Right lobe of liver (tissue), 6 donors: Measurements from ENCODE around the gene HNRNPM. TPM values are rescaled to one million over a fixed set of nuclear protein-coding genes. Genes with fewer than 3 reads are reported as not detected.

Source experiments
- ATAC-seq, 4 donors: fragments of 200-7000 bp; cut with Tn5 transposase; one replicate each; pipeline ENCODE4 v1.9.1; 2020; ENCODE audit warnings: mild to moderate bottlenecking in 4 of 4, moderate library complexity in 4 of 4
- DNase-seq, 3 donors: peaks; one replicate each; pipeline ENCODE4 v3.0.0-alpha.2; 2020
- H3K27ac ChIP-seq, 3 donors: fragments of 200-600 bp; one replicate each; pipeline ENCODE4 v1.8.0; 2022
- H3K27me3 ChIP-seq, 2 donors: fragments of 200-600 bp; one replicate each; pipeline ENCODE4 v1.8.0; 2022
- H3K36me3 ChIP-seq, 4 donors: fragments of 200-600 bp; sonication (generic) in 1 of 4; one replicate each; pipeline versions ENCODE4 v1.5.1 to v1.8.0; 2017 to 2022; ENCODE audit warnings: control low read depth in 1 of 4
- H3K4me1 ChIP-seq, 4 donors: fragments of 200-600 bp; sonication (generic) in 1 of 4; one replicate each; pipeline versions ENCODE4 v1.5.1 to v1.8.0; 2017 to 2022; ENCODE audit warnings: control low read depth in 1 of 4
- H3K4me3 ChIP-seq, 3 donors: fragments of 200-600 bp; one replicate each; pipeline ENCODE4 v1.8.0; 2022
- H3K9me3 ChIP-seq, 4 donors: fragments of 200-600 bp; sonication (generic) in 1 of 4; one replicate each; pipeline versions ENCODE4 v1.5.1 to v1.8.0; 2017 to 2022; ENCODE audit warnings: control low read depth in 1 of 4
- POLR2A ChIP-seq: fragments of 450-650 bp; IDR thresholded peaks from one replicate; pipeline ENCODE4 v1.6.1; 2017; ENCODE audit warnings: antibody characterized with exemption, mild to moderate bottlenecking
- WGBS: methylation state at CpG from one replicate; pipeline ENCODE4 v1.1.6; 2018; ENCODE audit warnings: low coverage, low lambda C conversion rate; ENCODE audit not compliant: insufficient coverage; ENCODE audit errors: missing lambda C conversion rate; 5-methylcytosine and 5-hydroxymethylcytosine counted together
- intact Hi-C, 2 donors: fragments of 100-400 bp; cut with DNase I; formaldehyde crosslinking; loops; one replicate each; pipeline versions ENCODE4 v1.11.2 to v1.14.1; 2022
- total RNA-seq, 6 experiments: library from RNA; depleted of rRNA in 2 of 6; stranded (reverse); fragments of >200 nt in 2 of 6; fragmentation: NEBNext Ultra II Directional in 3 of 6; extraction: Animal tissue kit (Norgen Biotek cat#: 25700) in 3 of 6; gene quantifications; one replicate each; pipeline versions ENCODE4 v1.1.0 to v1.2.4, GENCODE V29; 2016 to 2023
- TF ChIP-seq, protein P1 (sequence below), 4 donors: fragments of 200-600 bp in 3 of 4; fragments of 450-650 bp in 1 of 4; IDR thresholded peaks; one replicate each; pipeline versions ENCODE4 v1.5.1 to v1.8.0; 2016 to 2022; ENCODE audit warnings: antibody characterized with exemption in 4 of 4, mild to moderate bottlenecking in 2 of 4
- donor health status: DM: no; HTN: yes; CAD: no.
- donor health status: DM: no; HTN: no; CAD: no.
- donor health status: DM: no; HTN: no; CAD: no.
- donor health status: DM: no; HTN: yes; CAD: no.
- donor health status: DM: no; HTN: yes; CAD: no.

The HNRNPM gene
- total RNA-seq, 6 experiments from 2014 or later: 31.8 to 82.5 (median 58.6) TPM

GRCh38 chr19:8482696-8483095 lies 37.9 kb downstream of the HNRNPM start:
- H3K36me3 ChIP-seq: peaks cover 6 to 78% (median 42%) of the 10 kb centered on the region in 4 donors
- no peak overlapping the region for H3K27ac ChIP-seq
- no peak overlapping the region for H3K4me3 ChIP-seq
- no peaks in the 10 kb centered on the region for H3K9me3 ChIP-seq
- no peaks in the 10 kb centered on the region for H3K4me1 ChIP-seq
- H3K27me3 ChIP-seq: no peaks in the 10 kb centered on the region
- WGBS: 87% methylated on average over 5 of the region's 11 CpGs
- no peak for DNase-seq
- intact Hi-C loops: no loop called here
- TF ChIP-seq POLR2A: no peak
- TF ChIP-seq, protein P1, sequence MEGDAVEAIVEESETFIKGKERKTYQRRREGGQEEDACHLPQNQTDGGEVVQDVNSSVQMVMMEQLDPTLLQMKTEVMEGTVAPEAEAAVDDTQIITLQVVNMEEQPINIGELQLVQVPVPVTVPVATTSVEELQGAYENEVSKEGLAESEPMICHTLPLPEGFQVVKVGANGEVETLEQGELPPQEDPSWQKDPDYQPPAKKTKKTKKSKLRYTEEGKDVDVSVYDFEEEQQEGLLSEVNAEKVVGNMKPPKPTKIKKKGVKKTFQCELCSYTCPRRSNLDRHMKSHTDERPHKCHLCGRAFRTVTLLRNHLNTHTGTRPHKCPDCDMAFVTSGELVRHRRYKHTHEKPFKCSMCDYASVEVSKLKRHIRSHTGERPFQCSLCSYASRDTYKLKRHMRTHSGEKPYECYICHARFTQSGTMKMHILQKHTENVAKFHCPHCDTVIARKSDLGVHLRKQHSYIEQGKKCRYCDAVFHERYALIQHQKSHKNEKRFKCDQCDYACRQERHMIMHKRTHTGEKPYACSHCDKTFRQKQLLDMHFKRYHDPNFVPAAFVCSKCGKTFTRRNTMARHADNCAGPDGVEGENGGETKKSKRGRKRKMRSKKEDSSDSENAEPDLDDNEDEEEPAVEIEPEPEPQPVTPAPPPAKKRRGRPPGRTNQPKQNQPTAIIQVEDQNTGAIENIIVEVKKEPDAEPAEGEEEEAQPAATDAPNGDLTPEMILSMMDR (IDR thresholded peaks at IDR 0.05): no peak
- ATAC-seq: no peak

- intact Hi-C loops: no loop called here
Observed at GRCh38 chr19:8483165-8483564, 38.4 kb downstream of the HNRNPM start.

DNA sequence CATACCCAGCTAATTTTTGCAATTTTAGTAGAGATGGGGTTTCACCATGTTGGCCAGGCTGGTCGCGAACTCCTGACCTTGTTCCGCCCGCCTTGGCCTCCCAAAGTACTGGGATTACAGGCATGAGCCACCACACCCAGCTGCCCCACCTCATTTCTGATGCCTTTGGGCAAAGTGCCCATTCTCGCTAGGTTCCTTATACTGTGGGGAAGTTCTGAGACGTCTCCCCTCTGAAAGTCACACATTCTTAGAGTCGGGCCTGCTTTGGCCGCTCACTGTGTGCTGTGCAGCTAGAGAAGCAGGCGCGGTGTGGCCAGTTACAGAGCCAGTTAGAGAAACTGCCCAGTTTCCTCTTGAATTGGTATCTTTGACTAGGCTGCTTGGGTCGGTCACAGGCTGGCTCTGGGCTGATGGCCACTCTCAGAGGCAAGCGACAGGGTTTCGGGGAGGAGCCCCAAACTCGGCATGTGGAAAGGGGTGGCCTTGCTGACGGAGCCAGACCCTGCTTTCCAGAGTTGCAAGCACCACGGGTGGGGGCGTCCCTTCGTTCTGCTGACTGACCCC lies 39.6 kb downstream of the HNRNPM start:
- 73% methylated on average over 10 of the region's 18 CpGs for WGBS
- peak in 2 of 3 donors; percentile 50 to 69 for DNase-seq

More at GRCh38 chr19:8483165-8483564, 38.4 kb downstream of the HNRNPM start:
- 79% methylated on average over 8 of the region's 8 CpGs for WGBS
- Histone ChIP-seq H3K4me1 (no peaks in the 10 kb centered on the region), H3K9me3 (no peaks in the 10 kb centered on the region), H3K4me3 (no peak overlapping the region), H3K27ac (no peak overlapping the region), H3K27me3 (no peaks in the 10 kb centered on the region), H3K36me3 (peaks cover 6 to 78% (median 45%) of the 10 kb centered on the region in 4 donors)
- no peak for TF ChIP-seq POLR2A
- TF ChIP-seq, protein P1 (IDR thresholded peaks at IDR 0.05): no peak
- no peak for ATAC-seq
- no peak for DNase-seq

GRCh38 chr19:8485561-8486371 lies 41.0 kb downstream of the HNRNPM start:
- Histone ChIP-seq H3K4me1 (no peaks in the 10 kb centered on the region), H3K9me3 (no peaks in the 10 kb centered on the region), H3K4me3 (no peak overlapping the region), H3K27ac (no peak overlapping the region), H3K27me3 (no peaks in the 10 kb centered on the region), H3K36me3 (peaks cover 6 to 77% (median 47%) of the 10 kb centered on the region in 4 donors)
- 96% methylated on average over 9 of the region's 62 CpGs for WGBS
- DNase-seq: no peak
- TF ChIP-seq, protein P1 (IDR thresholded peaks at IDR 0.05): no peak
- intact Hi-C loops: no loop called here
- no peak for ATAC-seq

More for the DNA sequence above, 39.6 kb downstream of the HNRNPM start:
- H3K27ac ChIP-seq: no peak overlapping the region
- no peaks in the 10 kb centered on the region for H3K4me1 ChIP-seq
- H3K27me3 ChIP-seq: no peaks in the 10 kb centered on the region
- ATAC-seq: peak; percentile 40 to 62 (median 45)
- peaks cover 6 to 80% (median 46%) of the 10 kb centered on the region in 4 donors for H3K36me3 ChIP-seq
- H3K9me3 ChIP-seq: no peaks in the 10 kb centered on the region
- TF ChIP-seq, protein P1 (IDR thresholded peaks at IDR 0.05): no peak
- TF ChIP-seq POLR2A: no peak
- intact Hi-C loops: no loop called here
- H3K4me3 ChIP-seq: no peak overlapping the region
